SU-DHL-6 (cell line): ENCODE measurements around the gene CASP4.

ENCODE experiments used
- CTCF ChIP-seq: fragments of 200-600 bp; sonication (generic); IDR thresholded peaks from one replicate; pipeline ENCODE4 v1.5.1; 2017; ENCODE audit warnings: antibody characterized with exemption, mild to moderate bottlenecking, low read length, moderate library complexity; ENCODE audit not compliant: insufficient read depth, poor library complexity, severe bottlenecking
- EZH2phosphoT487 ChIP-seq: fragments of 200-600 bp; sonication (generic), shearing (Covaris generic); conservative IDR thresholded peaks from 2 replicates; pipeline ENCODE4 v1.6.1; 2018; ENCODE audit warnings: mild to moderate bottlenecking, antibody characterized with exemption, low read length, moderate library complexity, mixed read lengths

- no peak for TF ChIP-seq CTCF
- no peak for TF ChIP-seq EZH2phosphoT487
Observed at GRCh38 chr11:104973616-104974015, 5.2 kb upstream of the CASP4 start.
